ENCODE results near the gene BCHE. TPM values are rescaled to one million over a fixed set of nuclear protein-coding genes. Genes with fewer than 3 reads are reported as not detected.
A peak's percentile ranks its signal among the peaks of the same experiment; 100 is the strongest.

Gene BCHE
- total and polyA plus RNA-seq, 2 experiments from 2014 or later: 11.1 to 16.2 TPM

- Histone ChIP-seq H3K27ac (no peak overlapping the region), H3K4me3 (no peak overlapping the region), H3K9me3 (ENCODE audit: low read depth) (no peaks in the 10 kb centered on the region), H3K36me3 (no peaks in the 10 kb centered on the region), H3K4me1 (ENCODE audit: low read depth) (peaks cover 24% of the 10 kb centered on the region), H3K27me3 (no peaks in the 10 kb centered on the region)
- no peak for TF ChIP-seq CTCF (IDR thresholded peaks at IDR 0.05; ENCODE audit: low read depth, low read length)
- no peak for DNase-seq (ENCODE audit: low read depth in 1 of 2, low spot score in 1 of 2)
Observed at GRCh38 chr3:165803471-165803870, 33.8 kb downstream of the BCHE start.

- Histone ChIP-seq H3K4me1 (ENCODE audit: low read depth) (peaks cover 24% of the 10 kb centered on the region), H3K27me3 (no peaks in the 10 kb centered on the region), H3K9me3 (ENCODE audit: low read depth) (no peaks in the 10 kb centered on the region), H3K4me3 (no peak overlapping the region), H3K27ac (peak overlapping the region; percentile 82), H3K36me3 (no peaks in the 10 kb centered on the region)
- DNase-seq (ENCODE audit: low read depth in 1 of 2, low spot score in 1 of 2): peak in 1 of 2 donors; percentile 73
- TF ChIP-seq CTCF (IDR thresholded peaks at IDR 0.05; ENCODE audit: low read depth, low read length): no peak
Observed at GRCh38 chr3:165800970-165801369, 36.3 kb downstream of the BCHE start.

DNA sequence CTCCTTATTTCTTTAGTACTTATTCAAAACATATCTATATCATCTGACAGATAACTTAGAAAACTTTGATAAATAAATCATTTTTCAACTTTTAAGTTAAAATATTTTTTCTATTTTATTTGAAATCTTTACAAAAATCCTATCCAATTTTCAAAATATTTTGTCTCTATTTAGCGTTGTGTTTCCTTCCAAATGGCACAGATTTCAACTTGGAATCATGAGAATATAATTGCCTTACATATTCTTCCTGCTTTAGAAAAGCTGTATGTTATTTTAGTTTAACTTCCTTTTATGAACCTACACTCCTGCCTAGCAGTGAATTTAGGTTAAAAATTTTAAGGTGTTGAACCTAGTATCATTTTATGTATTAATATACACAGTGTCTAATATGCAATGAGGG is 38.2 kb downstream of the BCHE start:
- TF ChIP-seq CTCF (IDR thresholded peaks at IDR 0.05; ENCODE audit: low read depth, low read length): no peak
- no peak for DNase-seq (ENCODE audit: low read depth in 1 of 2, low spot score in 1 of 2)

DNA sequence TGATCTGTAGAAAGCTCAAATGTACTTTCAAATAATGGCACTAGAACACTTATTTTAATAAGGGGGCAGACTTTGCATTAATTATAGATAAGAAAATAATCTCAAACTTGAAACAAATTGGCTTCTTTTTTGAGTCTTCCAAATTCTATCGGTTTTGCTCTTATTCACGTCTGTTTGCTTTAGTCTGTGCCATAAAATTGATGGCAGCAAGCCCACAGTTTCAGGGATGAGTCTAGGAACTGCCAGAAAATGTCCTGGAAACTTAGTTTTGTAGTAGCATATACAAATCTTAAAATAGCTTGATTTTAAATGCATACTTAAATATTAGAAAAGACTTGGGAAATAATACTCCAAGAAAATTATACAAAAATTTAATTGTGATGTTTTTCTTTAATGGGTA is 39.7 kb downstream of the BCHE start:
- no peak overlapping the region for H3K27ac ChIP-seq
- H3K4me3 ChIP-seq: no peak overlapping the region
- H3K27me3 ChIP-seq: no peaks in the 10 kb centered on the region
- no peaks in the 10 kb centered on the region for H3K36me3 ChIP-seq
- peaks cover 24% of the 10 kb centered on the region for H3K4me1 ChIP-seq (ENCODE audit: low read depth)
- no peaks in the 10 kb centered on the region for H3K9me3 ChIP-seq (ENCODE audit: low read depth)
- TF ChIP-seq CTCF (IDR thresholded peaks at IDR 0.05; ENCODE audit: low read depth, low read length): no peak
- no peak for DNase-seq (ENCODE audit: low read depth in 1 of 2, low spot score in 1 of 2)

More for the DNA sequence above, 38.2 kb downstream of the BCHE start:
- H3K36me3 ChIP-seq: no peaks in the 10 kb centered on the region
- H3K9me3 ChIP-seq (ENCODE audit: low read depth): no peaks in the 10 kb centered on the region
- H3K27ac ChIP-seq: no peak overlapping the region
- peaks cover 24% of the 10 kb centered on the region for H3K4me1 ChIP-seq (ENCODE audit: low read depth)
- H3K27me3 ChIP-seq: no peaks in the 10 kb centered on the region
- H3K4me3 ChIP-seq: no peak overlapping the region

GRCh38 chr3:165796701-165797100 is 40.5 kb downstream of the BCHE start:
- TF ChIP-seq CTCF (IDR thresholded peaks at IDR 0.05; ENCODE audit: low read depth, low read length): no peak
- Histone ChIP-seq H3K4me3 (no peak overlapping the region), H3K27ac (no peak overlapping the region), H3K27me3 (no peaks in the 10 kb centered on the region), H3K4me1 (ENCODE audit: low read depth) (peaks cover 17% of the 10 kb centered on the region), H3K9me3 (ENCODE audit: low read depth) (no peaks in the 10 kb centered on the region), H3K36me3 (no peaks in the 10 kb centered on the region)
- DNase-seq (ENCODE audit: low read depth in 1 of 2, low spot score in 1 of 2): no peak

DNA sequence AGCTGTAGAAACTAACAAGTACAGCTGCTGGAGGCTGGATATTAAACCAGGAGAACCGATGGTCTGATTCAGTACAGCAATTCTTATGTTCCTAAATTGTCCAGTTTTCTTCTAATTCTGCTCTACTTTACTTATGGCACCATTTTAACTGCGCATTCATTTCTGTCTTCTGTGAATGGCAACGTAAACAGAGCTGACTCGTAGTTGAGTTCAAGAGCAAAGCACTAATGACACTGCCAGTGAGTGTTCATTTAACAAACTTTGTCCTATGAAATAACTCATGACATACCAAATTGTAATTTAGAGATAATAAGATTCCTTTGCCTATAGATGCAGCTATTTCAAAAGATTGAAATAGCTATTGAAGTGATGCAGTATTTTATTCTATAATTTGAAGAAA is 48.7 kb downstream of the BCHE start:
- Histone ChIP-seq H3K36me3 (no peaks in the 10 kb centered on the region), H3K4me1 (ENCODE audit: low read depth) (no peaks in the 10 kb centered on the region), H3K27me3 (no peaks in the 10 kb centered on the region), H3K27ac (no peak overlapping the region), H3K9me3 (ENCODE audit: low read depth) (no peaks in the 10 kb centered on the region), H3K4me3 (no peak overlapping the region)
- DNase-seq (ENCODE audit: low read depth in 1 of 2, low spot score in 1 of 2): no peak
- no peak for TF ChIP-seq CTCF (IDR thresholded peaks at IDR 0.05; ENCODE audit: low read depth, low read length)
